Urothelium cell line (cell line): ENCODE results near the gene PHLPP1.
"Not testable (repeated sequence)": the region's sequence is repeated elsewhere in the genome, so short reads cannot be mapped to it uniquely, and the experiment has no call there.

ENCODE experiments used
- DNase-seq: peaks from one replicate; pipeline ENCODE4 v3.0.0; 2011; ENCODE audit warnings: low spot score, mixed read lengths
- FAIRE-seq: peaks from 2 replicates; lab custom pipeline; 2011; peaks lifted over from hg19 to GRCh38; lab: Jason Lieb, UNC

PHLPP1 gene

DNA sequence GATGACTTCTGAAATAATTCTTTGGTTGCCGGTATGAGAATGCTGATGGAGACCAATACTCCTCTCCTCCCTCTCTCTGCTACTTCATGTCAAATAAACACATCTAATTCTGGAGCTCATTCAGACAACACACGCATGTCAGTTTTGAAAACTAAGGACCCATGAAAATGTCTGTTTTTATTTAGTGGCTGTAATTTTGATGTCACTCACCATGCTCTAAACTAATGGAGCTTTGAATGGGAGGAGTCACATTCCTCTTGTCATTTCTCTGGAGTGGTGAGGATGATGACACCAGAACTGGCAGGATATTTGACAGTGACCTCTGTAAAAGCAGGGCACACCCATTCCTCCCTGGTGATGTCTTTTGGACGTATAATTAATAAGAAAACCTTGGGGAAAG is 163.0 kb downstream of the PHLPP1 start:
- no peak for DNase-seq
- FAIRE-seq = no peak

DNA sequence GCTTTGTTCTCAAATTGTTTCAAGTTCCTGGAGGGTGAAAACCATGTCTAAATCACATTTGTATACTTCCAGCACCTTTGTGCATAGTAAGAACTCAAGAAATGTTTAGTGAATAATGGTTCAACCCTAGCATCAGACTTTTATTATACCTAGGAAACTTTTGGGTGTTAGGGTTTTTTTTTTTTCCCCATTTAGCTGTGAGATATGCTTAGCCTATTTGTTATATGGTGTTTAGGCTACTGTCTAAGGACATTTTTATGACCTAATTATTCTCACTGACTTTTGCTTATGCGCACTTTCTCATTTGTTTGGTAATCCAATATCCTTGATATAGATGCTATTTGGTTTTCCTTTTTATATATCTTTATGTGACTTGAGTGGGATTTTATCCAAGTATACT is 164.7 kb downstream of the PHLPP1 start:
- DNase-seq (no peak), FAIRE-seq (no peak)

DNA sequence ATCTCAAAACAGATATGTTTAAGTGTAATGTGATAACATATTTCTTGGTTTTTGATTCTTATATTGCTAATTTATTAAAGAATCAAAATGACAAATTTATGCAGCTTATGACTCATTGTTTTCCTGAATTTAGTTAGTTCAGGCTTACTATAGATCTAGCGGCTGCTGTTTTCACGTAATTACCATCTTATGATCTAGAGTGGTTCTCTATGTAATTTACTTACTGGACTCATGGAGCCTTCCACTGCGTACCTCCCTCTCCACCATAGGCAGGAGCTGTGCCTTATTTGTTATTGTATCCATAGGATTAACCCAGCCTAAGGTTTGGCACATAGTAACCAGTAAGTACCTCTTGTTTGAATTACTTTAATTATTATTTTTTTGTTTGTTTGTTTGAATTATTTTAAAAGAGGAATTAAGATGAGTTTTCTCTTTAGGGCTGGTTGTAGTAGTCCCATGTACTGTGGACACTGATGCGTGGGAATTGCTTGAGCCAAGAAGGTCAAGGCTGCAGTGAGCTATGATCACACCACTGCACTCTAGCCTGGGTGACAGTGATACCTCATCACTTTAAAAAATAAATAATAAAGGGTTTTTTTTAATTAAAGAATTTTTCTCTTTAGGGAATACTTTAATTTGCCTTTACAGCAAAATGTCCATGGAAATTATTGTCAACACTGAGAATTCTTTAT is 165.5 kb downstream of the PHLPP1 start:
- FAIRE-seq (no peak), DNase-seq (no peak)

GRCh38 chr18:62881509-62882016 is 166.2 kb downstream of the PHLPP1 start:
- DNase-seq (peak; percentile 74), FAIRE-seq (no peak)

GRCh38 chr18:62883937-62884735 is 168.8 kb downstream of the PHLPP1 start:
- FAIRE-seq (no peak), DNase-seq (no peak)

GRCh38 chr18:62885804-62886203 is 170.5 kb downstream of the PHLPP1 start:
- FAIRE-seq = no peak

DNA sequence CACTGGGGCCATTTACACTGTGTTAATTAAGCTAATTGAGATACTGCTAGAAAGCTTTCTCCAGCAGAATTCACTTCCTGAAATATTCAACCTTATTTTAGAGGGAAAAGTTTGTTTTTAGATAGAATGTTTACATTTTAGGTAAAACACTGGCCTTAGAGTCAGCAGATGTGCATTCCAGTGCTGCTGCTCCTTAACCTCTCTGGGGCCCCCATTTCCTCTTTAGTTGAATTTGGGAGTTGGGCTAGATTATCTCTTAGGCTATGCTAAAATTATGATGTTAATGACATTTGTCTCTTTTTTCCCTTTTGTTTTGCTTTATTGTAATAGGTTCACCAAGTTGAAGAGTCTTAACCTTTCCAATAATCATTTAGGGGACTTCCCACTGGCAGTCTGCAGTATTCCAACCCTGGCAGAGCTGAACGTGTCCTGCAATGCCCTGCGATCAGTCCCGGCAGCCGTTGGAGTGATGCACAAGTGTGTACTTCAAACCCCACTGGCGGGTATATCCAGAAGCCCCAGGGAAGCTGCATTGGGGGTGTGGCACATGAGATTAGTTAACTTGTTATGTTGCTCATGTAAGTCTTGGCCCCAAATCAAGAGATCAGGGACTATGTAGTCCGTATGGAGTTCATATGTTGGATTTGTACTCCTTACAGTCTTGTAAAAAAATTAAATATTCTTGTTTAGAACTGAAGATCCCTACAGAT is 179.5 kb downstream of the PHLPP1 start:
- FAIRE-seq = no peak
- DNase-seq = no peak

More at GRCh38 chr18:62885804-62886203, 170.5 kb downstream of the PHLPP1 start:
- DNase-seq = no peak

- no peak for DNase-seq
- FAIRE-seq = no peak
These were observed 181.8 kb downstream of the PHLPP1 start for GRCh38 chr18:62897153-62897552.

DNA sequence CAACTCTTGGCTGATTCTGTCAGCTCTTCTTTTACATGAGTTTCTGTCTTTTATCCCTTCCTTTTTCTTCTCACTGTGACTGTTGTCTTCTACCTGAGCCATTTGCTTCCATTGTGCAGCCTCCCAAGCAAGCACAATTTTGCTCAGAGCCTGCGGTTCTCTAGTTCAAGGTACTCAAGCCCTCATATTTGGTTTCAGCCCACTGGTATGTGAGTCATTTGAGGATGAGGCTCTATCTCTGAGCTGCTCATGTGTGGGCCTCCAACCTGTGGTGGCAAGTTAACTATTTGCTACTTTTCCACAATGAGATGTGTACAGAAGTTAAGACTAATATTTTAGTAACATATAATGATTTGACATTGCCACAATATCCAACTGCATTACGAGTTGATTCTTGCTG is 183.0 kb downstream of the PHLPP1 start:
- FAIRE-seq = no peak
- DNase-seq = no peak

- FAIRE-seq (no peak), DNase-seq (no peak)
These were observed 184.2 kb downstream of the PHLPP1 start for GRCh38 chr18:62899534-62899933.

DNA sequence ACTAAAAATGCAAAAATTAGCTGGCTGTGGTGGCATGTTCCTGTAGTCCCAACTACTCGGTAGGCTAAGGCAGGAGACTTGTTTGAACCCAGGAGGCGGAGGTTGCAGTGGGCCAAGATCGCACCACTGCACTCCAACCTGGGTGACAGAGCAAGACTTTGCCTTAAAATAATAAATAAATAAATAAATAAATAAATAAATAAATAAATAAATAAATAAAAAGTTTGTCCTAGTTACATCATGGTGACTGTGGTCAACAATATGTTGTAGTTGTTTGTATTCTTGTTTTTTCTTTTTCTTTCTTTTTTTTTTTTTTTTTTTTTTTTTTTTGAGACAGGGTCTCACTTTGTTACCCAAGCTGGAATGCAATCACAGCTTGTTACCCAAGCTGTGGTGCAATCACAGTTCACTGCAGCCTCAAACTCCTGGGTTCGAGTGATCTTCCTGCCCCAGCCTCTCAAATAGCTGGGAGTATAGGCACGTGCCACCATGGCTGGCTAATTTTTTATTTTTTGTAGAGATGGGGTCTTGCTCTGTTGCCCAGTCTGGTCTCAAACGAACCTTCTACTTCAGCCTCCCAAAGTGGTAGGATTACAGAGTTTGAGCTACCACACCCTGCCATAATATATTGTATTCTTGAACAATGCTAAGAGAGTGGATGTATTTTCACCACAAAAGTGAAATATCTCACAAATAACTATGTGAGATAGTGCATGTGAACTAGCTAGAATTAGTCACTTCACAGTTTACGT is 185.0 kb downstream of the PHLPP1 start:
- FAIRE-seq (no peak), DNase-seq (no peak)

DNA sequence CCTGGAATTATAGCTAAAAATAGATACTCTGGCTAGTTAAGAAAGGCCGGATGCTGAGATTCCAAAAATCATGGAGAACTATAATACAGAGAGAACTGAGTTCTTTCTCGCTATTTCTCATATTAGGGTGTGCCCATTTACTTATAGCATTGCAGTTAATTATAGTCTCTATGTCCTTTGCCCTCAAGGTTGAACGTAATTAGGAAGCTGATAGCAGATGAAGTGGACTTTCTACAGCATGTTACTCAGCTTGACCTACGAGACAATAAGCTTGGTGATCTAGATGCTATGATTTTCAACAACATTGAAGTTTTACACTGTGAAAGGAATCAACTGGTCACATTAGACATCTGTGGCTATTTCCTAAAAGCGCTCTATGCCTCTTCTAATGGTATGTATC is 187.4 kb downstream of the PHLPP1 start:
- FAIRE-seq (no peak), DNase-seq (no peak)

GRCh38 chr18:62904396-62905285 is 189.3 kb downstream of the PHLPP1 start:
- DNase-seq = no peak
- FAIRE-seq = no peak

GRCh38 chr18:62912885-62913284 is 197.5 kb downstream of the PHLPP1 start:
- DNase-seq (no peak), FAIRE-seq (no peak)

- FAIRE-seq = not testable (repeated sequence)
These were observed 198.5 kb downstream of the PHLPP1 start for GRCh38 chr18:62913824-62914223.

DNA sequence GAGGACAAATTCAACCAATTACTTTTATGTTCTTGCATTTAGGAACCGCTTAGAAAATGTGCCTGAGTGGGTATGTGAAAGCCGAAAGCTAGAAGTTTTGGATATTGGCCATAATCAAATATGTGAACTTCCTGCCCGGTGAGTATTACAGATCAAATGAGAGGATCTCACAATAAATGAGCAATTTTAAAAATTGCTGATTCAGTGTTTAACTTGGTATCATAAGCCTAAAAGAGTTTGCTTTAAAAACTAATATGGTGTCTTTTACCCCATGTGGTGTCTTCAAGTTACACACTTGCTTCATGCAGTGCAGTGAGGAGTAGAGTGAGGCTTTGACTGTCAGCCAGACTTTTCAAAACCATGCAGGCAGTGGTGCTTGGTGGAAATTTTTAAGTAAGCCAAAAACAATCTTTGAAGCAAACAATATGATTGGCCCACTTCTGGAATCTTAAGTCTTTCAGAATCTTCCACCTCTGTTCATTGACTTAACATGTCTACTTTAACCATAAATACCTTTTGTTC is 199.6 kb downstream of the PHLPP1 start:
- no peak for FAIRE-seq
- no peak for DNase-seq

More at GRCh38 chr18:62913824-62914223, 198.5 kb downstream of the PHLPP1 start:
- not testable (repeated sequence) for DNase-seq

- DNase-seq (no peak), FAIRE-seq (no peak)
These were observed 203.0 kb downstream of the PHLPP1 start for GRCh38 chr18:62918361-62918760.

- FAIRE-seq (no peak), DNase-seq (no peak)
These were observed 203.9 kb downstream of the PHLPP1 start for GRCh38 chr18:62919109-62919838.
